Left lobe of liver (tissue), 2 donors: ENCODE data around the gene MCF2L. TPM values are rescaled to one million over a fixed set of nuclear protein-coding genes. Genes with fewer than 3 reads are reported as not detected.
A peak's percentile ranks its signal among the peaks of the same experiment; 100 is the strongest.

Source experiments
- ATAC-seq: fragments of 200-7000 bp; cut with Tn5 transposase; one replicate; pipeline ENCODE4 v1.9.1; 2020; ENCODE audit warnings: mild to moderate bottlenecking, moderate library complexity
- DNase-seq: peaks from one replicate; pipeline ENCODE4 v3.0.0-alpha.2; 2020; ENCODE audit warnings: low spot score
- total RNA-seq: library from RNA; stranded (reverse); gene quantifications from one replicate; pipeline ENCODE4 v1.2.1, GENCODE V29; 2021
- donor health status: DM: no; HTN: no; CAD: no; lungs with moderate emphysema.
- donor health status: DM: no; HTN: yes; CAD: no.

MCF2L gene
- total RNA-seq, 1 donor from 2014 or later = 14.9 TPM

- ATAC-seq (no peak), DNase-seq (no peak)
These were observed 25.2 kb downstream of the MCF2L start for GRCh38 chr13:112994084-112994780.

GRCh38 chr13:112994781-112995355, 25.9 kb downstream of the MCF2L start:
- DNase-seq (no peak), ATAC-seq (no peak)

- DNase-seq = no peak
- ATAC-seq = no peak
These were observed 26.6 kb downstream of the MCF2L start for GRCh38 chr13:112995395-112996191.

GRCh38 chr13:112996671-112997091, 27.7 kb downstream of the MCF2L start:
- ATAC-seq (no peak), DNase-seq (no peak)

GRCh38 chr13:112997188-112998130, 28.4 kb downstream of the MCF2L start:
- ATAC-seq (peak; percentile 44), DNase-seq (no peak)

- ATAC-seq (peak; percentile 73), DNase-seq (peak; percentile 70)
These were observed 29.7 kb downstream of the MCF2L start for GRCh38 chr13:112998521-112999280.

- no peak for ATAC-seq
- no peak for DNase-seq
These were observed 30.6 kb downstream of the MCF2L start for GRCh38 chr13:112999414-113000177.

- no peak for ATAC-seq
These were observed 31.6 kb downstream of the MCF2L start for GRCh38 chr13:113000575-113000974.

GRCh38 chr13:113001241-113002140, 32.5 kb downstream of the MCF2L start:
- no peak for ATAC-seq
- no peak for DNase-seq

More at GRCh38 chr13:113000575-113000974, 31.6 kb downstream of the MCF2L start:
- DNase-seq = no peak

GRCh38 chr13:113002206-113002912, 33.3 kb downstream of the MCF2L start:
- ATAC-seq = no peak
- DNase-seq = no peak

- no peak for DNase-seq
- ATAC-seq = no peak
These were observed 33.9 kb downstream of the MCF2L start for GRCh38 chr13:113002913-113003290.

GRCh38 chr13:113004126-113004525, 35.1 kb downstream of the MCF2L start:
- no peak for DNase-seq

GRCh38 chr13:113005076-113005865, 36.3 kb downstream of the MCF2L start:
- ATAC-seq (no peak), DNase-seq (no peak)

More at GRCh38 chr13:113004126-113004525, 35.1 kb downstream of the MCF2L start:
- ATAC-seq = no peak

- ATAC-seq = no peak
- no peak for DNase-seq
These were observed 37.0 kb downstream of the MCF2L start for GRCh38 chr13:113005997-113006396.

GRCh38 chr13:113006660-113007059, 37.6 kb downstream of the MCF2L start:
- ATAC-seq (no peak), DNase-seq (no peak)

GRCh38 chr13:113008851-113009250, 39.8 kb downstream of the MCF2L start:
- no peak for DNase-seq

More at GRCh38 chr13:113008851-113009250, 39.8 kb downstream of the MCF2L start:
- ATAC-seq = no peak
